ENCODE data around the gene ABI1. TPM values are rescaled to one million over a fixed set of nuclear protein-coding genes. Genes with fewer than 3 reads are reported as not detected.

ABI1 gene
- total RNA-seq, 4 donors from 2014 or later: 28.7 to 55.3 (median 48.5) TPM

GRCh38 chr10:26841733-26842317 lies 18.9 kb downstream of the ABI1 start:
- no peaks in the 10 kb centered on the region for H3K9me3 ChIP-seq
- DNase-seq: no peak
- H3K27me3 ChIP-seq: no peaks in the 10 kb centered on the region
- H3K36me3 ChIP-seq: no peaks in the 10 kb centered on the region
- no peak overlapping the region for H3K4me3 ChIP-seq
- peaks cover 0 to 6% (median 0%) of the 10 kb centered on the region in 4 donors for H3K4me1 ChIP-seq
- no peak overlapping the region for H3K27ac ChIP-seq
- no peak for TF ChIP-seq CTCF (IDR thresholded peaks at IDR 0.05)

GRCh38 chr10:26840938-26841732 lies 19.6 kb downstream of the ABI1 start:
- TF ChIP-seq POLR2A (IDR thresholded peaks at IDR 0.05): no peak
- TF ChIP-seq CTCF (IDR thresholded peaks at IDR 0.05): no peak
- no peaks in the 10 kb centered on the region for H3K9me3 ChIP-seq
- H3K4me1 ChIP-seq: peaks cover 0 to 6% (median 0%) of the 10 kb centered on the region in 4 donors
- H3K4me3 ChIP-seq: no peak overlapping the region
- H3K27ac ChIP-seq: no peak overlapping the region
- DNase-seq: no peak
- H3K36me3 ChIP-seq: no peaks in the 10 kb centered on the region
- no peaks in the 10 kb centered on the region for H3K27me3 ChIP-seq

- Histone ChIP-seq H3K27me3 (no peaks in the 10 kb centered on the region), H3K4me1 (peaks cover 0 to 6% (median 0%) of the 10 kb centered on the region in 4 donors), H3K9me3 (no peaks in the 10 kb centered on the region), H3K4me3 (no peak overlapping the region), H3K27ac (no peak overlapping the region), H3K36me3 (no peaks in the 10 kb centered on the region)
- TF ChIP-seq CTCF (IDR thresholded peaks at IDR 0.05) (no peak), POLR2A (IDR thresholded peaks at IDR 0.05) (no peak)
- DNase-seq: no peak
These were observed 20.7 kb downstream of the ABI1 start for GRCh38 chr10:26839966-26840627.

- Histone ChIP-seq H3K9me3 (no peaks in the 10 kb centered on the region), H3K4me1 (peaks cover 0 to 1% (median 0%) of the 10 kb centered on the region in 4 donors), H3K27ac (no peak overlapping the region), H3K27me3 (no peaks in the 10 kb centered on the region), H3K4me3 (no peak overlapping the region), H3K36me3 (no peaks in the 10 kb centered on the region)
- DNase-seq: no peak
- TF ChIP-seq CTCF (IDR thresholded peaks at IDR 0.05) (no peak), POLR2A (IDR thresholded peaks at IDR 0.05) (no peak)
These were observed 23.6 kb downstream of the ABI1 start for GRCh38 chr10:26837139-26837538.

- TF ChIP-seq POLR2A (IDR thresholded peaks at IDR 0.05): no peak
- no peak for TF ChIP-seq CTCF (IDR thresholded peaks at IDR 0.05)
These were observed 25.7 kb downstream of the ABI1 start for GRCh38 chr10:26835025-26835424.

More at GRCh38 chr10:26835025-26835424, 25.7 kb downstream of the ABI1 start:
- Histone ChIP-seq H3K27ac (no peak overlapping the region), H3K36me3 (no peaks in the 10 kb centered on the region), H3K4me1 (no peaks in the 10 kb centered on the region), H3K4me3 (no peak overlapping the region), H3K27me3 (no peaks in the 10 kb centered on the region), H3K9me3 (no peaks in the 10 kb centered on the region)
- DNase-seq: no peak
